Fibroblast of lung (primary cell): ENCODE results near the gene PUM2.
"Not testable (repeated sequence)": the region's sequence is repeated elsewhere in the genome, so short reads cannot be mapped to it uniquely, and the experiment has no call there.

Source experiments
- CTCF ChIP-seq, 2 donors: IDR thresholded peaks in 1 of 2; conservative IDR thresholded peaks in 1 of 2; 1 replicate in 1 of 2; 2 replicates in 1 of 2; pipeline ENCODE4 v1.5.1; 2011 to 2012; ENCODE audit warnings: low read length in 2 of 2, control low read depth in 1 of 2, inconsistent platforms in 1 of 2, low read depth in 1 of 2, mild to moderate bottlenecking in 1 of 2
- EZH2 ChIP-seq: IDR thresholded peaks from 2 replicates; pipeline ENCODE4 v1.5.1; 2012; ENCODE audit warnings: low read length, control low read depth, mild to moderate bottlenecking; ENCODE audit errors: missing control alignments

- TF ChIP-seq CTCF (conservative IDR thresholded peaks at IDR 0.05 in 1 of 2, IDR thresholded peaks at IDR 0.05 in 1 of 2; ENCODE audit: low read depth in 1 of 2, low read length in 2 of 2); EZH2: not testable (repeated sequence)
These were observed 107.0 kb downstream of the PUM2 start for GRCh38 chr2:20243637-20244036.
